Fibroblast of skin of abdomen (primary cell): ENCODE measurements around the gene GCFC2.
"Not testable (repeated sequence)": the region's sequence is repeated elsewhere in the genome, so short reads cannot be mapped to it uniquely, and the experiment has no call there.

Experiments used
- DNase-seq: peaks from one replicate; pipeline ENCODE4 v3.0.0-alpha.2; 2013

Gene GCFC2

GRCh38 chr2:75679556-75679955, 31.2 kb downstream of the GCFC2 start:
- no peak for DNase-seq

- no peak for DNase-seq
These were observed 34.3 kb downstream of the GCFC2 start for GRCh38 chr2:75676464-75676863.

GRCh38 chr2:75675908-75676307, 34.8 kb downstream of the GCFC2 start:
- DNase-seq = no peak

DNA sequence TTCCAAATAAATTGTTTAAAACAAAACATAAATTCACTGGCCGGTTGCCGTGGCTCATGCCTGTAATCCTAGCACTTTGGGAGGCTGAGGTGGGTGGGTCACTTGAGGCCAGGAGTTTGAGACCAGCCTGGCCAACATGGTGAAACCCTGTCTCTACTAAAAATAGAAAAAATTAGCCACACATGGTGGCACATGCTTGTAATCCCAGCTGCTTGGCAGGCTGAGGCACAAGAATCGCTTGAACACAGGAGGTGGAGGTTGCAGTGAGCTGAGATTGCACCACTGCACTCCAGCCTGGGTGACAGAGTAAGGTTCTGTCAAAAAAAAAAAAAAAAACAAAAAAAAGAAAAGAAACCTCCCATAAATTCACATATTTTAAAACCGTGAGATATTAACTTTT, 35.3 kb downstream of the GCFC2 start:
- DNase-seq = not testable (repeated sequence)

DNA sequence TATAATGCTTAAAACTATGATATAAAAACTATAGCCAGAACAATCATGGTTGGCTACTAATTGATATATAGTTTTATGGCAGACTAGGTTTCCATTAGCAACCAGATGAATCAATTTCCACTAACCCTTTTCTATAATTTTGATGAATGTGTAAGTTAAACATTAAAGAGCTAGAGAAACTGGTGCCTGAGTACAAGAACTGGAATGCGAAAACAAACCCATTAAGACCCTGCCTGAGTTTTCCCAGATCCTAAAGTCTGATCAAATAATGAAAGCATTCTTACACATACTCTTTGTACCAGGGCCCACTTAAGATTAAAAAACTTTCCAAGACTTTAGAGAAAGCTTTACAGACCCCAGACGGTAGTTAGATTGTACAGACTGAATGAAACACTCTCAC, 42.8 kb downstream of the GCFC2 start:
- DNase-seq = no peak

GRCh38 chr2:75666911-75667310, 43.8 kb downstream of the GCFC2 start:
- no peak for DNase-seq

- DNase-seq = no peak
These were observed 52.9 kb downstream of the GCFC2 start for GRCh38 chr2:75657798-75658197.

DNA sequence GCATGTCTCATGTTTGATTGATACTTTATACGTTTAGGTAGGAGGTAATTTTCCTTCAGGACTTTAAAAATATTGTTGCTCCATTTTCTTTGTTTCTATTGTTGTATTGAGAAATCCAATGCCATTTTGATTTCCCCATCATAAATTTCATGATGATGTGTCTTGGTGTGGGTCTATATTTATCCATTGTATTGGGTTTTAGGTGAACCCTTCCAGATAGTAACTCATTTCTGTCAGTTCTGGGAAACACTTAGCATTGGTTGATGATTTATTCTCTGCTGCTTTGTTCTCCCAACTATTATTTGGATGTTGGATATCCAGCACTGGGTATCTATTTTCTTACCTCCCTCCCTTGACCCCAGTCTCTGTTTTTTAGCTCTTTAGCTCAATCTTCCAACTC, 54.2 kb downstream of the GCFC2 start:
- DNase-seq = no peak

DNA sequence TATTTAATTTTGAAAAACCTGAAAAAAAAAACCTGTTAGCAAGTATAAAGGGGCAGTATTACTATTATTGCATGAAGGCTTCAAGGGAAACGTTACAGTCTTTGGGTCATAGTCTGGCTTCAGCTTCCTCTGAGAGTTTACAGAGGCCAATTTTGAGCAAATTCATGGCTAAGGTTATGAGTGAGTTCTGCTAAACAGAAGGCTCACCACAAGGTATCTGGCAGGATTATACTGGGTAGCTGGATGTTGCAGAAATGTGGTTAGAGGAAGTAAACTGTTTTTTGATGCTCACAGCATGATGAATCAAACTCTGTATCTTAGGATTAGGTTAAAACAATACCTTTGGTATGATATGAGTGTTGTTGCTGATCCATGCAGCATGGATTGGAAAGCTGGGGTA, 54.9 kb downstream of the GCFC2 start:
- DNase-seq = no peak

- no peak for DNase-seq
These were observed 56.7 kb downstream of the GCFC2 start for GRCh38 chr2:75654012-75654411.

DNA sequence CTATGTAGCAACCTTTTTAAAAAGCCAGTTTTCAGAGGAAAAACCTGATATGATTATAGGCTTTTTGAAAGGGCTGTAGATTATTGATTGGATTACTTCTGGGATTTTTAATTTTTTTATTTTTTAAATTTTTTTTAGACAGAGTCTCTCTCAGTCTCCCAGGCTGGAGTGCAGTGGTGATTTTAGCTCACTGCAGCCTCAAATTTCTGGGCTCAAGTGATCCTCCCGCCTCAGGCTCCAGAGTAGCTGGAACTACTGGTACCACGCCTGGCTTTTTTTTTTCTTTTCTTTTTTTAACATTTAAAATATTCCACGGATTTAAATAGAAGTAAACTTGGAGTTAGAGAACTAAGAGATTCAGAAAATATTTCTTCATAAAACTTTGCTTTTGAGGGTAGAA, 62.9 kb downstream of the GCFC2 start:
- no peak for DNase-seq

GRCh38 chr2:75646583-75647425, 63.9 kb downstream of the GCFC2 start, which contains the start of gene MRPL19:
TSS of gene MRPL19 (plus strand) at chr2:75646783. CDS start at chr2:75646808, 25 bp downstream.
- peak; percentile 95 for DNase-seq

GRCh38 chr2:75646090-75646582, 64.6 kb downstream of the GCFC2 start:
- no peak for DNase-seq

- no peak for DNase-seq
These were observed 65.1 kb downstream of the GCFC2 start for GRCh38 chr2:75645643-75646042.

GRCh38 chr2:75643980-75644379, 66.7 kb downstream of the GCFC2 start:
- no peak for DNase-seq

DNA sequence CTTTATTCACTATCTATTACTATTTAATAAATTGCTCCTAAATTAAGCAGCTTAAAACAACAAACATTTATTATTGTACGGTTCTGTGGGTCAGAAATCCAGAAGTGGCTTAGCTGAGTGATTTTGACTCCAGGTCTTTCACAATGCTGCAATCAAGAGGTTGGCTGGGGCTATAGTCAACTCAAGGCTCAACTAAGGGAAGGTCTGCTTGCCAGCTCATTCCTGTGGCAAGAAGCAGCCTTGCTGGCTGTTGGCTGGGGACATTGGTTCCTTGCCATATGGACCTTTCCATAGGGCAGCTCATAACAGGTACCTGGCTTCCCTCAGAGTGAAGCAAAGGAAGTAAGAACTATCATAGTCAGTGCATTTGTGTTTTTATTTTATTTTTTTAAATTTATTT, 69.1 kb downstream of the GCFC2 start:
- no peak for DNase-seq

DNA sequence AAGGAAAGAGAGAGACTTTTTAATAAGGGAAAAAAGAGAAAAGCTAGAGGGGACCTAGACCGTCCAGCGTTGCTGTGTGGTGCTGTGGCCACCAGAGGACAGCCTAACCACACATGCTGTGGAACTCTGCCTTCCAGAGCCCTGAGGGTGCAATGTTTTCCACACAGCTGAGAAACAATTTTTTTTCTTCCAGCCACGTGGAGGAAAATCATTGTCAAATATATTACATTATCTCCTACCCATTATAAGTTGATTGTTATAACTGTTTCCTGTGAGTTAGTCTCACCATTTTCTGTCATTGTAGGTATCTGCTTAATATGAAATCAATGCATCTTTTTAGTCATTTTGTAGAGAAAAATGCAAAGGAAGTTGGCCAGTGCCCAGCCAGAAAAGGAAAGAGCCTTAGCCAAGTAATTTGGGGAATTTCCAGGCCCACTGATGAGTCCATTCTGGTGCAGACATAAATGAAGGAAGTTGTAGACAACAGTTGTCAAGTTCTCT, 70.0 kb downstream of the GCFC2 start:
- DNase-seq = peak; percentile 75

DNA sequence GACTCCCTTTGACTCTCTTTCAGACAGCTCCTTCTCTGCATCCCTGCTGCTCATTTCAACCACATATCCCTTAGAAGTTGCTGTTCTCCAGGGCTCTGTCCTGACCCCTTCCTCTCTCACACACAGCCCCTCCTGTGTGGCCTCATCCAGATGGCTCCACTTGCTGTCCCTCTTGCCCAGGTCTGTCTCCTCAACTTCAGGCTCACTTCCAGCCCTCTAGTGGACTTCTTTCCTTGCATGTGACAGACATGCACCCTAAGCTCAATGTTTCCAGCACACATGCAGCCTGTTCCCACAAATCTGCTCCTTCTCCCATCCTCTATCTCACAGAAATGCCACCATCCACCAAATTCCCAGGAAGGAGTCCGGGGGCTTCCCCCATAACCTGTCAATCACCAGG, 73.1 kb downstream of the GCFC2 start:
- DNase-seq = no peak

GRCh38 chr2:75634945-75635344, 75.8 kb downstream of the GCFC2 start:
- DNase-seq = no peak

- DNase-seq = no peak
These were observed 77.1 kb downstream of the GCFC2 start for GRCh38 chr2:75633620-75634019.

DNA sequence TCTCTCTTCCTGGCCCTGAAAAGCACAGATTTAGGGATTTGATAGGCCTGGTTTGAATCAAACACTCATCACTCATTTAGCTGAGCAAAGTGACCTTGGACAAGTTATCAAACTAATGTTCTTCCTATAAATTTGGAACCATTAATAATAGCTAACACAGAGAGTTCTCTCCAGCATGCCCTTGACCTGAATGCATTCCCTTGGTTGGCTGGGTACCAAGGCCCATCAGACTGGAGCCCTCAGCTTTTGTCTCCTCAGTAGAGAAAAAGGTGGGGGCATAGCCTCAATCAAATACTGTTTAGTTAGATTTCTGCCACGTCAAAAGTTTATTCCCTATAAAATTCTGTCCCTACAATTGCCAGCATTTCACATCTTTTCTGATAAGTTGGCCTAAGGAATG, 77.9 kb downstream of the GCFC2 start:
- DNase-seq = no peak

- DNase-seq = peak; percentile 47
These were observed 78.5 kb downstream of the GCFC2 start for GRCh38 chr2:75632091-75632701.

GRCh38 chr2:75627902-75628504, 82.7 kb downstream of the GCFC2 start:
- peak; percentile 73 for DNase-seq
